GM21390 (cell line): Measurements from ENCODE around the gene KLF17.

Source experiments
- ATAC-seq: cut with Tn5 transposase; IDR thresholded peaks from one replicate; pipeline ENCODE4 v1.9.1; 2021; ENCODE audit not compliant: unreplicated experiment

Gene KLF17

DNA sequence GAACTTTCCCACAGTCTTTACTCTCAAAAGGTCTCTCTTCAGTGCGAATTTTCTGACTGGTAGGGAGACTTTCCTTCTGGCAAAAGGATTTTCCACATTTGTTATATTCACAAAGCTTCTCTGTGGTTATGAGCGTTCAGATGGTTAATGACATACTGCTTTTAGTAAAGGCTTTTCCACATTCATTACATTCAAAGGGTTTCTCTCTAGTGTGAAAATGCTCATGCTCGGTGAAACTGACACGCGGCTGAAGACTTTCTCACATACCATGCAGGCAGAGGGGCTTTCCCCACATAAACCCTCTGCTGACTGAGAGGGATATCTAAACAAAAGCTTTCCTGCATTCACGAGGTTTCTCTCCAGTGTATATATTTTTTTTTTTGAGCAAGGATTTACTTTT lies 32.7 kb downstream of the KLF17 start:
- ATAC-seq, result no peak

- ATAC-seq, result no peak
Measured at GRCh38 chr1:44151808-44152207, 33.2 kb downstream of the KLF17 start.

GRCh38 chr1:44152692-44153091 lies 34.1 kb downstream of the KLF17 start:
- no peak for ATAC-seq

DNA sequence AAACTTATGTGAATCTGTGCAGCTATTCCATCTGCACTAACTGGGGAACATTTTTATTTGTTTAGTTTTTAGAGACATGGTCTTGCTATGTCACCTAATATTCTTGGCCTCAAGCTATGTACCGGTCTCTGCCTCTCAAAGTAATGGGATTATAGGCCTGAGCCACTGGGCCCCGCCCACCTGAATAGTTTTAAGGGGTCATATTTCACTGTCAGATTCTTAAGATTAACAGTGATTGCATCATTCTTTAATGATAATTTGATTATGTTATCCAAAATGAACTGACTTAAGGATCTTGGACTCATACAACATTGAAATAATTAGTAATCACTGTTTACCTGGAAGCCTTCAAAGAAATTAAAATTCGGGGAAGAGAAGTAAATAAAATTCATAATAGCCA lies 35.4 kb downstream of the KLF17 start:
- no peak for ATAC-seq

DNA sequence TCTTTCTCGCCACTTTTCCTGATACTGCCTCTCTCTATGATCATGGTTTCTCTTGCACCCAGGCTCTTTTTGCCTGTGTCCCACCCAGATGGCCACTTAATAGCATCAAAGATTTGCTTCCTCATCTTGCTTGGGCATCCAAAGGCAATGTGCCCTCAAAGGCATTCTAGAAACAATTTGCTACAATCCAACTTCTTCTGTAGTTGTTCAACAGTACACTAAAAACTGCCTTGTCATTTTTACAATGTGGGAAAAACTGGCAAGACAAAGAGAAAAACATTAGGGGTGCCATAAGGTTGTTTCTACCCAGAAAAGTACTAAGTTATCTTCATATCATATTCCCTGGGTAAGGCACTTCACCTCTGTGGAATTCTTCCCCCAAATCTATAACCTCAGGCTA lies 39.3 kb downstream of the KLF17 start:
- no peak for ATAC-seq

DNA sequence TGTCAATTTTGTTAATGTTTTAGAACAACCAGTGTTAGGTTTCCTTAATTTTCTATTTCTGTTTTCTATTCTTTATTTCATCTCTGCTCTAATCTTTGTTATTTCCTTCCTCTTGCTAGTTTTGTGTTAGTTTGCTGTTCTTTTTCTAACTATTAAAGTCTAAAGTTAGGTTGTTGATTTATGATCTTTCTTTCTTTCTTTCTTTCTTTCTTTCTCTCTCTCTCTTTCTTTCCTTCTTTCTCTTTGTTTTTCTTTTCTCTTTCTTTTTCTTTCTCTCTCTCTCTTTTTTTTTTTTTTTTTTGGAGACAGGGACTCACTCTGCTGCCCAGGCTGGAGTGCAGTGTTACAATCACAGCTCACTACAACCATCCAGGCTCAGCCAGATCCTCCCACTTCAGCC lies 40.2 kb downstream of the KLF17 start:
- ATAC-seq, result no peak

DNA sequence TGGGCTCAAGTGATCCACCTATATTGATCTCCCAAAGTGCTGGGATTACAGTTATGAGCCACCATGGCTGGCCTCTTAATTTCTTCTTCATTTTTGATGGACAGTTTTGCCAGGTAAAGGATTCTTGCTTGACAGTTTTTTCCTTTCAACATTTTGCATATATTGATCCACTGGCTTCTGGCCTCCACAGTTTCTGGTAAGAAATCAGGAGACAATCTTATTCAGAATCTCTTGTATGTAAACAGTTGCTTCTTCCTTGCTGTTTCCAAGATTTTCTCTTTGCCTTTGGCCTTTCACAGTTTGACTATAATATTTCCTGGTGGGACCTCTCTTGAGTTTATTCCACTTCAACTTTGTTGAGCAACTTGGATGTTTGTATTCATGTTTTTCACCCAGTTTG lies 42.9 kb downstream of the KLF17 start:
- no peak for ATAC-seq

GRCh38 chr1:44168520-44169098 lies 50.0 kb downstream of the KLF17 start:
- no peak for ATAC-seq

DNA sequence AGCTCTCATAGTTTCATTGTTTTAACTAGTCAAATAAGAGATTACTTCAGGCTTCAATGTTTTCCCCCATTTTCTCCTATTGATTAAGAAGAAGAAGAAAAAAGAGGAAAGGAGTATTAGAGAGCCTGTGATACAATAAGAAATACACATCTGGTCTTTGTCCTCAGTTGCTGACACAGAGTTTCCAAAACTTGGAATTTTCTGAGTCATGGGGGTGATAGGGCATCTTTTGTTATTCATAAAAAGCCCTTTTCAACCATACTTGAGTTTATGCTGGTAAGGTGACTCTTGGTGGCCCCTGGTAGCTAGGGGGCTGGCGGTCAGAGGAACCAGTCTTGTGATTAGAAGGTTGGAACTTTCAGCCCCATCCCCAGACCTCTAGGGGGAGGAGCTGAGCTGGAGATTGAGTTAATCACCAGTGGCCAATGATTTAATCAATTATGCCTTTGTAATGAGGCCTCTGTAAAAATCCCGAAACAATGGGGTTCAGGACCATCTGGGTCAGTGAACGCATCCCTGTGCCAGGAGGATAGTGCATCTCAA lies 51.7 kb downstream of the KLF17 start:
- no peak for ATAC-seq

GRCh38 chr1:44174630-44175029 lies 56.0 kb downstream of the KLF17 start:
- ATAC-seq, result no peak
